ENCODE measurements around the gene ARHGEF7. TPM values are rescaled to one million over a fixed set of nuclear protein-coding genes. Genes with fewer than 3 reads are reported as not detected.
A peak's percentile ranks its signal among the peaks of the same experiment; 100 is the strongest.

The ARHGEF7 gene
- total RNA-seq, 1 donor from 2014 or later = 176 TPM

- no peak for DNase-seq (ENCODE audit: low read depth in 2 of 2)
Observed at GRCh38 chr13:111272117-111272516, 157.0 kb downstream of the ARHGEF7 start.

GRCh38 chr13:111275382-111275781, 160.3 kb downstream of the ARHGEF7 start:
- peak in 1 of 2 donors; percentile 66 for DNase-seq (ENCODE audit: low read depth in 2 of 2)

GRCh38 chr13:111275995-111276618, 161.0 kb downstream of the ARHGEF7 start:
- DNase-seq (ENCODE audit: low read depth in 2 of 2) = no peak

- no peak for DNase-seq (ENCODE audit: low read depth in 2 of 2)
Observed at GRCh38 chr13:111278258-111278657, 163.1 kb downstream of the ARHGEF7 start.

- DNase-seq (ENCODE audit: low read depth in 2 of 2) = no peak
Observed at GRCh38 chr13:111278743-111279652, 163.9 kb downstream of the ARHGEF7 start.

- no peak for DNase-seq (ENCODE audit: low read depth in 2 of 2)
Observed at GRCh38 chr13:111280226-111280625, 165.1 kb downstream of the ARHGEF7 start.

GRCh38 chr13:111280681-111281585, 165.8 kb downstream of the ARHGEF7 start:
- DNase-seq (ENCODE audit: low read depth in 2 of 2) = no peak

- DNase-seq (ENCODE audit: low read depth in 2 of 2) = peak in 1 of 2 donors; percentile 41
Observed at GRCh38 chr13:111281751-111282311, 166.7 kb downstream of the ARHGEF7 start.

GRCh38 chr13:111282425-111282824, 167.3 kb downstream of the ARHGEF7 start:
- DNase-seq (ENCODE audit: low read depth in 2 of 2) = no peak

- no peak for DNase-seq (ENCODE audit: low read depth in 2 of 2)
Observed at GRCh38 chr13:111282997-111283396, 167.9 kb downstream of the ARHGEF7 start.

GRCh38 chr13:111283457-111283856, 168.3 kb downstream of the ARHGEF7 start:
- no peak for DNase-seq (ENCODE audit: low read depth in 2 of 2)

- DNase-seq (ENCODE audit: low read depth in 2 of 2) = no peak
Observed at GRCh38 chr13:111283991-111284390, 168.9 kb downstream of the ARHGEF7 start.

- DNase-seq (ENCODE audit: low read depth in 2 of 2) = no peak
Observed at GRCh38 chr13:111284565-111284964, 169.5 kb downstream of the ARHGEF7 start.

GRCh38 chr13:111286162-111286561, 171.1 kb downstream of the ARHGEF7 start:
- no peak for DNase-seq (ENCODE audit: low read depth in 2 of 2)

GRCh38 chr13:111286749-111287148, 171.6 kb downstream of the ARHGEF7 start:
- DNase-seq (ENCODE audit: low read depth in 2 of 2) = no peak

GRCh38 chr13:111287201-111287600, 172.1 kb downstream of the ARHGEF7 start:
- no peak for DNase-seq (ENCODE audit: low read depth in 2 of 2)

- DNase-seq (ENCODE audit: low read depth in 2 of 2) = no peak
Observed at GRCh38 chr13:111288276-111288675, 173.2 kb downstream of the ARHGEF7 start.

GRCh38 chr13:111289251-111289650, 174.1 kb downstream of the ARHGEF7 start:
- no peak for DNase-seq (ENCODE audit: low read depth in 2 of 2)

- no peak for DNase-seq (ENCODE audit: low read depth in 2 of 2)
Observed at GRCh38 chr13:111291908-111292307, 176.8 kb downstream of the ARHGEF7 start.

GRCh38 chr13:111292710-111293485, 177.8 kb downstream of the ARHGEF7 start:
- no peak for DNase-seq (ENCODE audit: low read depth in 2 of 2)

GRCh38 chr13:111295886-111296285, 180.8 kb downstream of the ARHGEF7 start:
- DNase-seq (ENCODE audit: low read depth in 2 of 2) = no peak

All from lung microvascular endothelial cell (primary cell).